Measurements from ENCODE around the gene CREB3L2. TPM values are rescaled to one million over a fixed set of nuclear protein-coding genes. Genes with fewer than 3 reads are reported as not detected.

CREB3L2 gene
- polyA plus RNA-seq, 2 of the 4 experiments (the other 2 are of a cell fraction), result 16.3 to 32.2 TPM

DNA sequence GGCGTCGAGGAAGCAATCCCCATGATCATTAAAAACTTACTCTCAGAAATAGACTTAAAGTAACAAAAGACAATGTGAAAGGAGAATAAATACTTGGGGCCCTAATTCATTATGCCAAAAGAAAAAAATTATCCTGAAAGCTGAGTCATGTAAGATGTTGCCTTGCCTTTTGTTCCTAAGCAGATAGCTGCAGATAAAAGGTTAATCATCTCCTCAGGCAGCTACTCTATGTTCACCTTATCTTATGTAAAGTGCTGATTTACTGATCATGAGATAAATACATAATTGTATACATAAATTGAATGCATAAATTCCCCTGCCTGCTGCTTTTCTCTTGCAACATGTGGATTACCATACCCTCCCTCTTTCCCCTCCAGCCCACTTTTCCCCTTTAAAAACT lies 28.1 kb upstream of the CREB3L2 start:
- WGBS (ENCODE audit: missing lambda C conversion rate), result 60% methylated on average over 2 of the region's 2 CpGs
- TF ChIP-seq JUNB (IDR thresholded peaks at IDR 0.05), result no peak
- TF ChIP-seq, protein P1, sequence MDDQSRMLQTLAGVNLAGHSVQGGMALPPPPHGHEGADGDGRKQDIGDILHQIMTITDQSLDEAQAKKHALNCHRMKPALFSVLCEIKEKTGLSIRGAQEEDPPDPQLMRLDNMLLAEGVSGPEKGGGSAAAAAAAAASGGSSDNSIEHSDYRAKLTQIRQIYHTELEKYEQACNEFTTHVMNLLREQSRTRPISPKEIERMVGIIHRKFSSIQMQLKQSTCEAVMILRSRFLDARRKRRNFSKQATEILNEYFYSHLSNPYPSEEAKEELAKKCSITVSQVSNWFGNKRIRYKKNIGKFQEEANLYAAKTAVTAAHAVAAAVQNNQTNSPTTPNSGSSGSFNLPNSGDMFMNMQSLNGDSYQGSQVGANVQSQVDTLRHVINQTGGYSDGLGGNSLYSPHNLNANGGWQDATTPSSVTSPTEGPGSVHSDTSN (IDR thresholded peaks at IDR 0.05), result no peak
- peak; percentile 11 for TF ChIP-seq MAFK (IDR thresholded peaks at IDR 0.05; ENCODE audit: partially characterized antibody)
- TF ChIP-seq NFE2L2 (conservative IDR thresholded peaks at IDR 0.05; ENCODE audit: low read length), result no peak
- no peak for TF ChIP-seq FOSB (CRISPR knock-in tag; IDR thresholded peaks at IDR 0.05)
- TF ChIP-seq KDM5A (IDR thresholded peaks at IDR 0.05), result no peak
- no peak for TF ChIP-seq RARB (CRISPR knock-in tag; IDR thresholded peaks at IDR 0.05)
- no peak for TF ChIP-seq HOXB5 (CRISPR knock-in tag; IDR thresholded peaks at IDR 0.05)
- no peak for TF ChIP-seq ZSCAN20 (CRISPR knock-in tag; IDR thresholded peaks at IDR 0.05)
- no peak for TF ChIP-seq MYC (IDR thresholded peaks at IDR 0.05; ENCODE audit: borderline replicate concordance, low read length)
- peak; percentile 42; the same call in 1 of the 2 replicates for TF ChIP-seq GATA3 (IDR thresholded peaks at IDR 0.05; ENCODE audit: borderline replicate concordance)
- TF ChIP-seq KDM1A (IDR thresholded peaks at IDR 0.05; ENCODE audit: low read depth), result no peak
- ChIA-PET POLR2A (no interaction called here), CTCF (no interaction called here)
- FAIRE-seq, result no peak
- no peak for DNase-seq (ENCODE audit: low read depth in 1 of 2, low spot score in 1 of 2)
- 0 out of 3 replicates have a peak overlapping the region, but pooled peaks have one; percentile 8 for H3K4me2 ChIP-seq
- 0 out of 6 replicates have a peak, but pooled peaks of 1 of the 2 experiments have one; percentile 35 for ATAC-seq
- no peaks in the 10 kb centered on the region for H3K9me3 ChIP-seq
- H3K27ac ChIP-seq, result 0 out of 6 replicates have a peak overlapping the region, but pooled peaks of 1 of the 2 experiments have one; percentile 5
- no peak overlapping the region for H3K4me3 ChIP-seq
- peaks cover 16% of the 10 kb centered on the region; the same call in 1 of the 3 replicates for H3K4me1 ChIP-seq

DNA sequence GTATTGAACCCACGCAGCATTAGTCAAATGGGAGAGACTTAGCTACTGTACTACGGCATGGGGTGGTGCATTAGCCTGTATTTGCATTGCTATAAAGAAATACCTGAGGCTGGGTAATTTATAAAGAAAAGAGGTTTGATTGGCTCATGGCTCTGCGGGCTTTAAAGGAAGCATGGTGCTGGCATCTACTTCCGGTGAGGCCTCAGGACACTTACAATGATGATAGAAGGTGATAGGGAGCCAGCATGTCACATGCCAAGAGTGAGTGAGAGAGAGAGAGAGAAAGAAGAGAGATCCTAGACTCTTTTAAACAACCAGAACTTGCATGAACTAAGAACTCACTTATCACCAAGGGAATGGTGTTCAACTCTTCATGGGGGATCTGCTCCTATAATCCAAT lies 27.2 kb upstream of the CREB3L2 start:
- Histone ChIP-seq H3K4me3 (no peak overlapping the region), H3K27ac (no peak overlapping the region), H3K9me3 (no peaks in the 10 kb centered on the region), H3K4me2 (no peak overlapping the region), H3K4me1 (peaks cover 16% of the 10 kb centered on the region; the same call in 1 of the 3 replicates)
- no peak for ATAC-seq
- WGBS (ENCODE audit: missing lambda C conversion rate), result 64% methylated on average over 4 of the region's 4 CpGs
- no peak for TF ChIP-seq RARB (CRISPR knock-in tag; IDR thresholded peaks at IDR 0.05)
- TF ChIP-seq CBX8 (IDR thresholded peaks at IDR 0.05), result no peak
- no peak for TF ChIP-seq PHF8 (IDR thresholded peaks at IDR 0.05; ENCODE audit: borderline replicate concordance, low read depth)
- TF ChIP-seq NR3C1 (IDR thresholded peaks at IDR 0.05), result no peak
- no peak for TF ChIP-seq HOXB5 (CRISPR knock-in tag; IDR thresholded peaks at IDR 0.05)
- TF ChIP-seq, protein P2, sequence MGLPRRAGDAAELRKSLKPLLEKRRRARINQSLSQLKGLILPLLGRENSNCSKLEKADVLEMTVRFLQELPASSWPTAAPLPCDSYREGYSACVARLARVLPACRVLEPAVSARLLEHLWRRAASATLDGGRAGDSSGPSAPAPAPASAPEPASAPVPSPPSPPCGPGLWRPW (IDR thresholded peaks at IDR 0.05), result no peak
- TF ChIP-seq POLR2A (IDR thresholded peaks at IDR 0.05; ENCODE audit: low read length), result no peak
- TF ChIP-seq ZNF302 (CRISPR knock-in tag; IDR thresholded peaks at IDR 0.05), result no peak
- no peak for FAIRE-seq
- DNase-seq (ENCODE audit: low read depth in 1 of 2, low spot score in 1 of 2), result no peak
- CTCF ChIA-PET, result no interaction called here
- POLR2A ChIA-PET, result no interaction called here

DNA sequence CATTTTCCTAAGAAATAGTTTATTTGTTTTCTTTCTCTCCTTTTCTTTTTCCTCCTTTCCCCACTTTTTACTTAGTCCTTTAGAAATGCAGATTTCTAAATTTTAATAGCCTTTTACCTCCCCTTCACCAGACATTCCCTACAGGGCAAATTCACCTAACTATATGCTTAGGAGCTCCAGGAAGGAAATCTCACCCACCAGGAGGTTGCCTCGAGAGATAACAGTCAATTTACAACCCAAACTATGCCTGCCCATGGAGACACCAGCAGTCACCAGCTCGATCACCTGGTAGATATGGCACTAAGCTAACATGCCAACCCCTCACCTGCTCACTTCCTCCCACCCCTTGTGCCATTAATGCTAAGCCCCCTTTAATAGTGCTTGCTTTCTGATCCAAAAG lies 25.2 kb upstream of the CREB3L2 start:
- POLR2A ChIA-PET, result no interaction called here
- no peak for FAIRE-seq
- WGBS (ENCODE audit: missing lambda C conversion rate), result 10% methylated on average over 2 of the region's 2 CpGs
- no peak for ATAC-seq
- Histone ChIP-seq H3K4me2 (no peak overlapping the region), H3K4me1 (peaks cover 16% of the 10 kb centered on the region; the same call in 1 of the 3 replicates), H3K9me3 (no peaks in the 10 kb centered on the region), H3K27ac (no peak overlapping the region), H3K4me3 (no peak overlapping the region)
- no peak for TF ChIP-seq KDM5A (IDR thresholded peaks at IDR 0.05)
- TF ChIP-seq, protein P2 (IDR thresholded peaks at IDR 0.05), result no peak
- TF ChIP-seq HOXA7 (CRISPR knock-in tag; IDR thresholded peaks at IDR 0.05), result no peak
- TF ChIP-seq RNF2 (IDR thresholded peaks at IDR 0.05; ENCODE audit: borderline replicate concordance, low read depth), result no peak
- no peak for TF ChIP-seq SREBF2 (IDR thresholded peaks at IDR 0.05)
- no peak for TF ChIP-seq PHF8 (IDR thresholded peaks at IDR 0.05; ENCODE audit: borderline replicate concordance, low read depth)
- TF ChIP-seq, protein P3, sequence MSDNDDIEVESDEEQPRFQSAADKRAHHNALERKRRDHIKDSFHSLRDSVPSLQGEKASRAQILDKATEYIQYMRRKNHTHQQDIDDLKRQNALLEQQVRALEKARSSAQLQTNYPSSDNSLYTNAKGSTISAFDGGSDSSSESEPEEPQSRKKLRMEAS (IDR thresholded peaks at IDR 0.05), result no peak
- no peak for TF ChIP-seq ZFP36 (IDR thresholded peaks at IDR 0.05; ENCODE audit: borderline replicate concordance, partially characterized antibody)
- no peak for DNase-seq (ENCODE audit: low read depth in 1 of 2, low spot score in 1 of 2)
- CTCF ChIA-PET, result interaction anchor here (1.1 to 1.6 kb wide), 2 partner anchors 18 to 25 kb away, joined by 4 to 7 read pairs; partner anchors contain the start of gene CREB3L2

Data from A549 (cell line).